ENCODE results near the gene ADD1. TPM values are rescaled to one million over a fixed set of nuclear protein-coding genes. Genes with fewer than 3 reads are reported as not detected.

Gene ADD1
- total RNA-seq, 1 donor from 2014 or later = 235 TPM

DNA sequence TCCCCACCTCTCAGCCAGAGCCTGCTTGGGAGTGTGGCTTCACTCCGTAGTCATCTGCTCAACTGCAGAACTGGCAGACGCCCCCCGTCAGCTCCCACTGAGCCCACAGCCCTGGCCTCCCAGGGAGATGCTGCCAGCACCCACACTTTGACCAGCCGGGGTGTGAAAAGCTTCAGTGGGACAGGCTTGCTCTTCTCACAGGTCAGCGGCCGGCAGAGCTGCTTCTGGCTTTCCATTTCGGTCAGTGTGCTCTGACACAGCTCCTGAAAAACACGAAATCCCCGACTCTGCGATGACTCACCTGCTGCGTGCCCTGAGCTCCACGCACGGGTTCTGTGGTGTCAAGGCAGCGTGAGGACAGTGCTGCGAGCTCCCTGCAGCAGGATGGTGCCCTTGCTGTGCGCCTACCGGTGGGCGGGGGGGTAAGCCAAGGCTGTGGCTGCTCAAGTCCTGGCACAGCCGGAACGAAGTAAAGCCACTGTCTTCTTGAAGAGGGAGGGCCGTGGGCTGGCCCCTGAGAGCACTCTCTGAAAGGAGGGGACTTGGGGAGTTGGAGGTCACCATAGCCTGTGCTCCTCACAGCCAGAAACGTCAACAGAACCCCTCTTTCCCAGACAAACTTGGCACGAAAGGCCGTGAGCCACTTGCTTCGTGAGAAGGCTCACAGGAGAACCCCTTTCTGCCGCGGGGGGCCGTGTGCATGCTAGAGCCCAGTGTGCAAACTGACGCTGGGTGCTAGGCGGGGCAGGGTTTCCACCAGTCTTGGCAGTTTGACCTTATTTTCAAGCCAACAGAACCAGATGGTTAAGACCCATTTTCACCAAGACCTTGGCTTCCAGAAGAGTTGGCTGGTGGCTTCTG lies 96.0 kb downstream of the ADD1 start:
- Mint-ChIP-seq H3K36me3 (peaks cover 3% of the 10 kb centered on the region), H3K4me3 (no peak overlapping the region), H3K27me3 (no peaks in the 10 kb centered on the region), H3K4me1 (ENCODE audit: unreplicated experiment) (peaks cover 18% of the 10 kb centered on the region), H3K27ac (no peak overlapping the region), H3K9me3 (no peaks in the 10 kb centered on the region)
- TF ChIP-seq, protein P1, sequence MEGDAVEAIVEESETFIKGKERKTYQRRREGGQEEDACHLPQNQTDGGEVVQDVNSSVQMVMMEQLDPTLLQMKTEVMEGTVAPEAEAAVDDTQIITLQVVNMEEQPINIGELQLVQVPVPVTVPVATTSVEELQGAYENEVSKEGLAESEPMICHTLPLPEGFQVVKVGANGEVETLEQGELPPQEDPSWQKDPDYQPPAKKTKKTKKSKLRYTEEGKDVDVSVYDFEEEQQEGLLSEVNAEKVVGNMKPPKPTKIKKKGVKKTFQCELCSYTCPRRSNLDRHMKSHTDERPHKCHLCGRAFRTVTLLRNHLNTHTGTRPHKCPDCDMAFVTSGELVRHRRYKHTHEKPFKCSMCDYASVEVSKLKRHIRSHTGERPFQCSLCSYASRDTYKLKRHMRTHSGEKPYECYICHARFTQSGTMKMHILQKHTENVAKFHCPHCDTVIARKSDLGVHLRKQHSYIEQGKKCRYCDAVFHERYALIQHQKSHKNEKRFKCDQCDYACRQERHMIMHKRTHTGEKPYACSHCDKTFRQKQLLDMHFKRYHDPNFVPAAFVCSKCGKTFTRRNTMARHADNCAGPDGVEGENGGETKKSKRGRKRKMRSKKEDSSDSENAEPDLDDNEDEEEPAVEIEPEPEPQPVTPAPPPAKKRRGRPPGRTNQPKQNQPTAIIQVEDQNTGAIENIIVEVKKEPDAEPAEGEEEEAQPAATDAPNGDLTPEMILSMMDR (conservative IDR thresholded peaks at IDR 0.05) = no peak
- DNase-seq (ENCODE audit: extremely low spot score, unreplicated experiment) = peak; percentile 64

DNA sequence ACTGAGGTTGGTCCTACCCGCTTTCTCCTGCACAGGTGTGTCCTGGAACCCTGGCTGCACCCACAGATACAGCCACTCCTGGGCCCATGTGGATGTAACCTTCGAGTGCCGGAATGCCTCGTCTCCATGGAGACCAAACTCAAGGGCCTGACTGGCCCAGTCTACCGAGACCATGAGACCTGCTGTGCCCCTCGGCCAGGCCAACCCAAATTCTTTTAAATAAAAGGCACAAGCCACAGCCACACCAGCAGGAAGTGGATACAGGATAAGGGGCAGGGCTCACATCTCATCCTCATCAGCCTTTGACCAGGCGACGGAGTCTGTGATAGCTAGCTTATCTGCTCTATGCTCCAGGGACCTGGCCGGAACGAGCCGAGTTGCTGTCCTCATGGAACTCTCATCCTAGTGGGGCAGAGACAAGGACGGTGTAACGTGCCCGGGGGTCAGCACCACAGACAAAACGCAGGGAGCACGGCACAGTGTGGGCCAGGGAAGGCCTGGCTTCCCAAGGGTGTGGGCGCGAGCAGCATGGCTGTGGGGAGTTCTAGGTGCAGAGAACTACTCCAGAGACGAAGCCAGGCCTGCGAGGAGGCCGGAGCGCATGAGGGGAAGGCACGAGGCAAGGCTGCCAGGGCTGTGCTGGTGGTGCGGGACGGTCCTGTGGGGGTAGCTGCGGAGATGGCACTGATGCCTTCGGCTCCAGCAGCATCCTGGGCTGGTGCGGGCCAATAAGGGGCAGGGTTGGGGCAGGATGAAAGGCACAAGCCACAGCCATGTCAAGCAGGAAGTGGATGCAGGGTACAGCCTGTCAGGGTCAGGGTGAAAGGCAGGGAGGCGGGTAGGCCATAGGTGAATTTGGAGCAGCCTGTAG lies 96.9 kb downstream of the ADD1 start:
- peak; percentile 61 for DNase-seq (ENCODE audit: extremely low spot score, unreplicated experiment)
- Mint-ChIP-seq H3K27ac (no peak overlapping the region), H3K9me3 (no peaks in the 10 kb centered on the region), H3K27me3 (no peaks in the 10 kb centered on the region), H3K4me1 (ENCODE audit: unreplicated experiment) (peaks cover 17% of the 10 kb centered on the region), H3K36me3 (peaks cover 3% of the 10 kb centered on the region), H3K4me3 (no peak overlapping the region)
- TF ChIP-seq, protein P1 (conservative IDR thresholded peaks at IDR 0.05) = no peak

DNA sequence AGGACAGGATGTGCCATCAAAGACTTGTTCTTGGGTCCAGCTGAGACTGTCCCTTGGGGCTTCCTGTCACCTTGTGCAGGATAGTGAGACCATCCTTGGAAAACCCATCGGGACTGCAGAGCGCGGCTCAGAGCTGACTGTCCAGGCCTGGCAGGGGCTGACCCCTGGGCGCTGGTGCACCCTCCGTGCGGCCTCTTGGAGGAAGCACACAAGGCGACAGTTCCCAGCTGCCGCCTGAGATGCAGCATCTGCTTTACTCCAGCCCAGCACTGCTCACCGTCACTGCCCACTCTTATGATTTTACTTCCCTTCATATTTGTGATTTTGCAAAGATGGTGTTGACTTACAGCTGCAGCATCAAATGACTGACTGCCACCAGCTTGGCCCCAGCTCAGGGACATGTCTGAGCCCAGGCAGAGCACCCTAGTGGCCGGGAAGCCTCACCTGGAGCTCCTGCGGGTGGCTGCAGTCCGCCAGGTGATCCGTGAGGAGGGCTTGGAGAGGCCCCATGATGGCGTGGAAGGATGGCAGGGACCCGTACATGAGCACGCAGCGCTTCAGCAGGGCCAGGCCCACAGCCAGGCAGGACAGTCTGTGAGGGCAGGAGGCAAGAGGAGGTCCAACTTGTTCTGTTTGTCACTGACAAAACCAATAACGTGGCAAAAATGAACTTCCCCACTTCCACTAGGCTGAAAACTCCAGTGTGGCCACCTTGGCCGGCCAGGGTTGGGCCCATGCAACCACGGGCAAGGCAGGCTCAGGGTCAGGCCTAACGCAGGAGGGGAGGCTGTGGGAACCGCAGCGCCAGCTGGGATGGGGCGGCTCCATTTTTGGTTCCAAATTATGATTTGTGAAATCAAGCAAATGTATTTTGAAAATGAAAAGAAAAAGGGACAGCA lies 97.7 kb downstream of the ADD1 start:
- H3K36me3 Mint-ChIP-seq = peaks cover 3% of the 10 kb centered on the region
- no peak overlapping the region for H3K4me3 Mint-ChIP-seq
- H3K27ac Mint-ChIP-seq = no peak overlapping the region
- TF ChIP-seq, protein P1 (conservative IDR thresholded peaks at IDR 0.05) = no peak
- H3K9me3 Mint-ChIP-seq = no peaks in the 10 kb centered on the region
- H3K4me1 Mint-ChIP-seq (ENCODE audit: unreplicated experiment) = peaks cover 9% of the 10 kb centered on the region
- H3K27me3 Mint-ChIP-seq = no peaks in the 10 kb centered on the region
- peak; percentile 67 for DNase-seq (ENCODE audit: extremely low spot score, unreplicated experiment)

GRCh38 chr4:2942037-2942531 lies 98.4 kb downstream of the ADD1 start:
- peaks cover under 1% of the 10 kb centered on the region for H3K36me3 Mint-ChIP-seq
- H3K27me3 Mint-ChIP-seq = no peaks in the 10 kb centered on the region
- H3K9me3 Mint-ChIP-seq = no peaks in the 10 kb centered on the region
- H3K27ac Mint-ChIP-seq = peak overlapping the region; percentile 41
- DNase-seq (ENCODE audit: extremely low spot score, unreplicated experiment) = peak; percentile 61
- TF ChIP-seq, protein P1 (conservative IDR thresholded peaks at IDR 0.05) = no peak
- peaks cover 3% of the 10 kb centered on the region for H3K4me1 Mint-ChIP-seq (ENCODE audit: unreplicated experiment)
- H3K4me3 Mint-ChIP-seq = no peak overlapping the region

Measured in type B pancreatic cell (in vitro differentiated cells).